Kasumi-1 (cell line): ENCODE data around the gene DCUN1D2.
"Not testable (repeated sequence)": the region's sequence is repeated elsewhere in the genome, so short reads cannot be mapped to it uniquely, and the experiment has no call there.

Experiments
- DNase-seq, 2 experiments: peaks; one replicate each; lab custom pipeline; 2025; lab: John Stamatoyannopoulos, UW

Gene DCUN1D2

DNA sequence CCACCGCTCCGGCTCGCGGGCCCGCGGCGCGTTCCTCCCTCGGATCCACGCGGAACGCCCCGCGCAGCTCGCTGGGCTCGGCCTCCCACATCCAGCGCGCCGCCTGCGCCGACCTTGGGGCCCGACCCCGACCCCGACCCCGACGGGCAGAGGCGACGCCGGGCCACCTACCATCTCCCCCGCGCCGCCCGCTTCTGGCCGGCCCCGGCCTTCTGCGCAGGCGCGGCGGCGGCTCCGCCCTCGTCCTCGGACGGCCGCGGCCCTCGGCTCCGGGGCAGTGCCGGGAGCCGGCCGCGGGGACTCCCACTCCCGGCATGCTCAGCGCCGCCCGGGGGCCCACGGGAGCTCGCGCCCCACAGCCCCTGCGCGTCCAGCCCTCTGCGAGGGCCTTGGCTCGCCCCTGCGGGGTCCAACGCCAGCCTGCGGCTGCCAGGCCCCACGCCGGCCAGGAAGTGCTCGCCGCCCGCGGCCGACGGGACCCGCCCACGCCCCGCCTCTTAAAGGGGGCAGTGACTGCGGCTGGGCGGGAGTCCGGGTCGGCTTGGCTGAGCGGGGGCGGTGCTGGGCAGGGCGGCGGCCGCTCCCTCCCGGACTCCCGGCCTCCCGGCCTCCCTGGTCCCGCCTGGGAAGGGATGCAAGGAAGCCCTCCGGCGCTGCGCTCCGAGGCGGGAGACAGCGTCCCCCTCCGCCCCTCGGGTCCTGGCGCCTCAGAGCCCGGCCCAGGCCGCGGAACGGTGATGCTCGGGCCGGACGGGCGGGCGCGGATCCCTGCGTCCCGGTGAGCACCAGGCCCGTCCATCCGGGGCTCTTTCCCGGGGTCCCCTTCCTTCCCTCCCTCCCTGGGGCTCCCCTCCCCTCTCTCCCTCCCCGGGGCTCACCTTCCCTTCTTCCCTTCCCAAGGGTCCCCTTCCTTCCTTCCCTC lies at the start of gene DCUN1D2:
Gene DCUN1D2, minus strand, starts transcription at position 216 of the 922 bp plus-strand sequence. Its CDS starts 42 bp downstream, at position 174.
- DNase-seq, result peak; percentile 69 to 72

DNA sequence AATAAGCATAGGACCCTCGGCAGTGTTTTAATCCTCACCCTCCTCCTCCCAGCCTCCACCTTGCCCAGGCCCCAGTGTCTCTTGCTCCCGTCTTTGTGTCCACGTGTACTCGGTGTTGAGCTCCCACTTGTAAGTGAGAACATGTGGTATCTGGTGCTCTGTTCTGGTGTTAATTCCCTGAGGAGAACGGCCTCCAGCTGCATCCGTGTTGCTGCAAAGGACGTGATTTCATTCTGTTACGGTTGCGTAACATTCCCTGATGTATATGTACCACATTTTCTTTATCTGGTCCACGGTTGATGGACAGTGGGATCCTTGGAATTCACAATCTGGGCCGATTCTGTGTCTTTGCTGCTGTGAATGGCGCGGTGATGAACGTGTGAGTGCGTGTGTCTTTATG lies 49.3 kb upstream of the DCUN1D2 start:
- DNase-seq, result no peak

DNA sequence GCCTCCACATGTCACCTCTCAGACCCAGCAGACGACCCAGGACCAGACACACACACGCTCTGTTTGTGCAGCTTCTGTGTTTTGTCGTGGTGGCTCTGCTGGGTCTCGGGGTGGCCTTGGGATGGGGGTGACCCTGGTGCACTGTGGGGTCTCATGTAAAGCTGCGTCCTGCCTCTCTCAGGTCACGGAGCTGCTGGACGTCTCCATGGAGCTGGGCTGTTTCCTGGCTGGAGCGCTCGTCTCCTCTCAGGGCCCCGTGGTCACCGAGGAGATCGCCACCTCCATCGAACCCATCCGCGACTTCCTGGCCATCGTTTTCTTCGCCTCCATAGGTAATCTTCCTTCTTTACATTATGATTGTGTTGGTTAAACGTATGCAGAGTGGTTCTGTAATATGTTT lies 48.7 kb upstream of the DCUN1D2 start:
- no peak for DNase-seq

GRCh38 chr13:113538689-113539058 lies 48.2 kb upstream of the DCUN1D2 start:
- DNase-seq, result no peak

- DNase-seq, result no peak
Observed at GRCh38 chr13:113537909-113538688, 47.6 kb upstream of the DCUN1D2 start.

GRCh38 chr13:113537205-113537604 lies 46.7 kb upstream of the DCUN1D2 start:
- no peak for DNase-seq

DNA sequence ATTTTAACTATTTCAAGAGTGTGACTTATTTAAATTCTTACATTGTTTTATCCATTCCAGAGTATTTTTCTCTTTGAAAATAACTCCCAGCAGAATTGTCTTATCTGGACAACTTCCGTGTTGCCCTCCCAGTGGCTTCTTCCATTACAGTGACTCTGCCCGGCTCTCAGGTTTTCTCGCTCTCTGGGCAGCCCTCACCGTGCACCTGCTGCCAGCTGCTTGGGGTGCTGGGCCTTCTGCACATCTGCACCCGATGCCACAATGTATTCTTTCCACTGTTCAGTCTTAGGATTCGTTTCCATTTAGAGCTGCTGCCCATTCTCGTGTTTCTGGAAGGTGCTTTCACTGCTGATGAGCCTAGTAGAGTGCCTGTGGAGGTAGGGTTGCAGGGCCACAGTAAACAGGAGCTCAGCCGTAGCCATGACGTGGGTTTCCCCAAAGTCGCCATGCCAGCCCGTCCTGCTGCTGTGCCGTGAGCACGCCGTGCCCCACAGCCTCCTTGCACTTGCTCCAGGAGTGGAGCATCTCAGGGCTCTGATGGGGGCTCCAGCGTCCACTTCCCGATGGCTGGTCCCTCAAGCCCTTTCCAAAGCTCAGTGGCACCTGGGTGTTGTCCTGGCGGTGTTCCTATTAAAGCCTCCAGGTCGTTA lies 46.1 kb upstream of the DCUN1D2 start:
- DNase-seq, result no peak

DNA sequence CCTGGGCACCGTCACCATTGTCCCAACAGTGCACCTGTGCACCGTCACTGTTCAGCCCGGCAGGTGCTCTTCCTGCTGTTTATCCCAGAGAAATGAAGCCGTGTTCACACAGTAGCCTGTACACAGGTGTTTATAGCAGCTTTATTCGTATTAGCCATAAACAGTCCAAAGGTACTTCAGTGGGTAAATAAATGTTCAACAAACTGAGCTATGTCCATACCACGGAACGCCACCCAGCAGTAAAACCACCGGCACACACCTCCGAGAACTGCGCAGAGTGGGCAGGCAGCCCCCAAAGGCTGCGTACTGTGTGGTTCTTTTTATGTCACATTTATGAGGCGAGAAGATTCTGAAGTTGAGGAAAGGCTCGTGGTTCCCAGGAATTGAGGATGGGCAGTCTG lies 44.9 kb upstream of the DCUN1D2 start:
- no peak for DNase-seq

- no peak for DNase-seq
Observed at GRCh38 chr13:113534236-113534860, 43.8 kb upstream of the DCUN1D2 start.

GRCh38 chr13:113533161-113533840 lies 42.8 kb upstream of the DCUN1D2 start:
- no peak for DNase-seq

GRCh38 chr13:113532156-113532806 lies 41.8 kb upstream of the DCUN1D2 start:
- DNase-seq, result no peak

GRCh38 chr13:113531041-113531873 lies 40.7 kb upstream of the DCUN1D2 start:
- no peak for DNase-seq

GRCh38 chr13:113528813-113529180 lies 38.3 kb upstream of the DCUN1D2 start:
- no peak for DNase-seq

DNA sequence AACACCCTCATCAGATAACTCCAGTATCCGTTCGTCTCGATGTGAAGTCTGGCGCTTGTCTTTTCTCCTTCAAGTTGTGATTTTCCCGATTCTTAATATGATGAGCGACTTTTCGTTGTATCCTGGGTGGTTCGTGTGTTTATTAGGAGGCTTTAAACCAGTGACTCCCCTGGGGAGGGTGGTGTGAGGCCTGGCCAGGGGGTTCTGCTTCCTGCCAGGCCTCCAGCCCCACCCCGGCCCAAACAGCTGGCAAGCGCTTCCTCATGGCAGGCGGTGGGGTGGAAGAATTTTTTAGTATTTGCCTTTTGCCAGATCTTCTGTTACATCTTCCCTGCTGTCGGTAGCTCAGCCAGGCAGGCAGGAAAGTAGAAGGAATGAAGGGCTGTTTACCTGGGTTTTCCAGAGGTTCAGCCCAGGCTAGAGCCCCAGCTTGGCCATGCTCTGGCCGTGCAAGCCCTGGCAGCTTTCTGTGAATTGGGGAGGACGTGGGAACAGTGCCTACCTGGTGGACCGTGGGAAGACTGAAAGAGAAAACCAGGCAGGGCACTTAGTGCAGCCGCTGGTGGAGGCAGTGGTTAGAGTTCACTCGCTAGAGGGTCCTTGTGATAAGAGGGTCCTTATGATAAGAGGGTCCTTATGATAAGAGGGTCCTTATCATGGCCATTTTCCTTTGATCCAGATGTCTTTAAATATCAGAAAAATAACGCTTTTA lies 37.7 kb upstream of the DCUN1D2 start:
- DNase-seq, result peak; percentile 43 to 51

DNA sequence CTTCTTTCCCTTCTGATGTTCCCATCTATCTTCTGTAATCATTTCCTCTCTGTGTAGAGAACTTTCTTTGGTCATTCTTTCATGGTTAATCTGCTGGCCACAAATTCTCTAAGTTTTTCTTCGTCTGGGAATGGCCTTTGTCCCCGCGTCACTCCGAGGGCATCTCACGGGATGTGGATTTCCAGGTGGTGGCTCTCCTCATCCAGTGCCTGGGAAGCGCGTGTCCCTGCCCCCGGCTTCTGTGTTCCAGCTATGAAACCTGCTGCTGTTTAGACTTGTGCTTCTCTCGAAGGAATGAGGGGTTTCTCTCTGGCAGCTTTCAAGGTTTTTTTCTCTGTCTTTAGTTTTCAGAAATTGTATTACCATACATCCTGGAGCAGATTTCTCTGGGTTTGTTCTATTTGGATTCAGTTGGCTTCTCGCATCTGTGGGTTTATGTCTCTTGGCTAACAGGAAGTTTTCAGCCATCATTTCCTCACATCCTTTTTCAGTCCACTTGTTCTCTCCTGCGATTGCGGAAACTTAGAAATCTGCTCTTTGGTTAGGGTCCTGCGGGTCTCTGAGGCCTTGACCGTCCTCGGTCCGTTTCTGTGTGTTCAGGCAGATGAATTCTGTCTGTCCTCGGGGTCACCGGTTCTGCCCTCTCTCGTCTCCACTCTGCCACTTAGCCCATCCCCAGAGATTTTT lies 36.9 kb upstream of the DCUN1D2 start:
- peak; percentile 21 to 29 for DNase-seq

- DNase-seq, result no peak
Observed at GRCh38 chr13:113526466-113527220, 36.1 kb upstream of the DCUN1D2 start.

DNA sequence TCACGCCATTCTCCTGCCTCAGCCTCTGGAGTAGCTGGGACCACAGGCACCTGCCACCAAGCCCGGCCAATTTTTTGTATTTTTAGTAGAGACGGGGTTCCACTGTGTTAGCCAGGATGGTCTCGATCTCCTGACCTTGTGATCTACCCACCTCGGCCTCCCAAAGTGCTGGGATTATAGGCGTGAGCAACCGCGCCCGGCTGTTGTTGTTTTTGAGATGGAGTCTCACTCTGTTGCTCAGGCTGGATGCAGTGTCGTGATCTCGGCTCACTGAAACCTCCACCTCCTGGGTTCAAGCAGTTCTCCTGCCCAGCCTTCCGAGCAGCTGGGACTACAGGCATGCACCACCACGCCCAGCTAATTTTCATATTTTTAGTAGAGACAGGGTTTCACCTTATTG lies 31.9 kb upstream of the DCUN1D2 start:
- not testable (repeated sequence) for DNase-seq

DNA sequence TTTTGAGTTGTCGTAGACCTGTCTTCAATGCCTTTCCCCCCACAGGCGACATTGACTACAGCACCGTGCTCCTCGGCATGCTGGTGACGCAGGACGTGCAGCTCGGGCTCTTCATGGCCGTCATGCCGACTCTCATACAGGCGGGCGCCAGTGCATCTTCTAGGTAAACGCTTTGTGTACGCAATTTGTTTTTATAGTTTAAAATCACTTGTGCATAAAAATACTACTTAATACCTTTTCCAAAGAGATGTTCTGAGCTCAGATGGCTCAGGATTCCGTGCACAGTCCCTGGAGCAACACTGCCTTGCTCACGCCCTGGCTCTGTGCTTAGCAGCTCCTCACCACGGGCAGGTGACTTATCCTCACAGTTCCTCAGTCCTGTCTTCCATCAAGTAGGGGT lies 30.1 kb upstream of the DCUN1D2 start:
- DNase-seq, result no peak
